Germinal center (tissue), 1 donor: ENCODE results near the gene CCNJL.

ENCODE experiments used
- DNase-seq: peaks from one replicate; pipeline ENCODE4 v3.0.0; 2012; ENCODE audit warnings: mixed read lengths, low spot score

Gene CCNJL

GRCh38 chr5:160221082-160221481, 91.3 kb downstream of the CCNJL start:
- no peak for DNase-seq

- DNase-seq = no peak
Measured at GRCh38 chr5:160219356-160219755, 93.0 kb downstream of the CCNJL start.

GRCh38 chr5:160213537-160213936, 98.8 kb downstream of the CCNJL start:
- DNase-seq = peak; percentile 23

GRCh38 chr5:160211352-160211751, 101.0 kb downstream of the CCNJL start:
- DNase-seq = no peak

GRCh38 chr5:160210606-160211005, 101.8 kb downstream of the CCNJL start:
- no peak for DNase-seq

- DNase-seq = no peak
Measured at GRCh38 chr5:160209917-160210316, 102.4 kb downstream of the CCNJL start.

GRCh38 chr5:160207061-160207460, 105.3 kb downstream of the CCNJL start:
- DNase-seq = no peak
